IgD-negative memory B cell (primary cell): Measurements from ENCODE around the gene CYTH4. TPM values are rescaled to one million over a fixed set of nuclear protein-coding genes. Genes with fewer than 3 reads are reported as not detected.
"Not testable (repeated sequence)": the region's sequence is repeated elsewhere in the genome, so short reads cannot be mapped to it uniquely, and the experiment has no call there.

ENCODE experiments used
- H3K27ac Mint-ChIP-seq, 3 donors: one replicate each; pipeline ENCODE4 v1.8.0; 2020 to 2022; ENCODE audit warnings: mild to moderate bottlenecking in 3 of 3, mixed read lengths in 3 of 3, moderate library complexity in 1 of 3
- H3K27me3 Mint-ChIP-seq: one replicate; pipeline ENCODE4 v1.8.0; 2021; ENCODE audit warnings: mixed read lengths
- H3K36me3 Mint-ChIP-seq: one replicate; pipeline ENCODE4 v1.8.0; 2020; ENCODE audit warnings: mild to moderate bottlenecking, mixed read lengths
- H3K4me1 Mint-ChIP-seq, 3 donors: one replicate each; pipeline ENCODE4 v1.8.0; 2020 to 2022; ENCODE audit warnings: mixed read lengths in 3 of 3, mild to moderate bottlenecking in 1 of 3
- H3K4me3 Mint-ChIP-seq, 4 donors: one replicate each; pipeline ENCODE4 v1.8.0; 2020 to 2022; ENCODE audit warnings: mild to moderate bottlenecking in 4 of 4, mixed read lengths in 4 of 4, moderate library complexity in 3 of 4
- H3K9me3 Mint-ChIP-seq, 3 donors: one replicate each; pipeline ENCODE4 v1.8.0; 2020 to 2021; ENCODE audit warnings: mixed read lengths in 3 of 3, mild to moderate bottlenecking in 1 of 3
- polyA plus RNA-seq: library from polyadenylated mRNA; unstranded; fragments of 300-500 nt; fragmentation: Illumina TruSeq; gene quantifications from one replicate; pipeline ENCODE4 v1.2.3, GENCODE V29; 2021

Gene CYTH4
- polyA plus RNA-seq, 1 donor from 2014 or later: 70.8 TPM

GRCh38 chr22:37243402-37244113 is 38.8 kb upstream of the CYTH4 start:
- H3K4me1 Mint-ChIP-seq: peaks cover 31 to 56% (median 53%) of the 10 kb centered on the region in 3 donors
- H3K27ac Mint-ChIP-seq: peak overlapping the region; percentile 90 to 96 (median 92)
- H3K4me3 Mint-ChIP-seq: peak overlapping the region; percentile 90 to 94 (median 93)
- no peaks in the 10 kb centered on the region for H3K9me3 Mint-ChIP-seq
- no peaks in the 10 kb centered on the region for H3K27me3 Mint-ChIP-seq
- H3K36me3 Mint-ChIP-seq: peaks cover 9% of the 10 kb centered on the region

- Mint-ChIP-seq H3K4me1 (peaks cover 31 to 52% (median 49%) of the 10 kb centered on the region in 3 donors), H3K9me3 (no peaks in the 10 kb centered on the region), H3K27me3 (no peaks in the 10 kb centered on the region), H3K36me3 (peaks cover 9% of the 10 kb centered on the region), H3K4me3 (peak within 1 kb of the TSS; percentile 90 to 94 (median 93)), H3K27ac (peak within 1 kb of the TSS; percentile 90 to 96 (median 92))
Observed at GRCh38 chr22:37244114-37244921, 38.0 kb upstream of the CYTH4 start, which contains the start of gene RAC2. RAC2 (minus strand) TSS chr22:37244269; CDS start chr22:37244148, 121 bp downstream.

- Mint-ChIP-seq H3K4me1 (peaks cover 34 to 49% (median 45%) of the 10 kb centered on the region in 3 donors), H3K36me3 (peaks cover 9% of the 10 kb centered on the region), H3K9me3 (no peaks in the 10 kb centered on the region), H3K27ac (peak overlapping the region; percentile 90 to 96 (median 92)), H3K4me3 (peak overlapping the region; percentile 90 to 94 (median 93)), H3K27me3 (no peaks in the 10 kb centered on the region)
Observed at GRCh38 chr22:37244922-37245722, 37.2 kb upstream of the CYTH4 start.

- Mint-ChIP-seq H3K27me3 (no peaks in the 10 kb centered on the region), H3K9me3 (no peaks in the 10 kb centered on the region), H3K4me1 (peaks cover 28 to 47% (median 41%) of the 10 kb centered on the region in 3 donors), H3K36me3 (peaks cover 5% of the 10 kb centered on the region), H3K27ac (peak overlapping the region; percentile 90 to 96 (median 92)), H3K4me3 (peak overlapping the region; percentile 90 to 94 (median 93))
Observed at GRCh38 chr22:37245740-37246139, 36.6 kb upstream of the CYTH4 start.

GRCh38 chr22:37248251-37248650 is 34.1 kb upstream of the CYTH4 start:
- Mint-ChIP-seq H3K27me3 (no peaks in the 10 kb centered on the region), H3K4me3 (peak overlapping the region in 3 of 4 donors; percentile 36 to 72 (median 59)), H3K36me3 (no peaks in the 10 kb centered on the region), H3K27ac (peak overlapping the region in 2 of 3 donors; percentile 6 to 62), H3K9me3 (no peaks in the 10 kb centered on the region), H3K4me1 (peaks cover 28 to 30% (median 28%) of the 10 kb centered on the region in 3 donors)

GRCh38 chr22:37249986-37250385 is 32.3 kb upstream of the CYTH4 start:
- H3K27me3 Mint-ChIP-seq: no peaks in the 10 kb centered on the region
- no peaks in the 10 kb centered on the region for H3K36me3 Mint-ChIP-seq
- peaks cover 26 to 29% (median 26%) of the 10 kb centered on the region in 3 donors for H3K4me1 Mint-ChIP-seq
- peak overlapping the region in 1 of 4 donors; percentile 34 for H3K4me3 Mint-ChIP-seq
- H3K9me3 Mint-ChIP-seq: no peaks in the 10 kb centered on the region
- H3K27ac Mint-ChIP-seq: peak overlapping the region in 2 of 3 donors; percentile 4 to 25

- H3K36me3 Mint-ChIP-seq, H3K27ac Mint-ChIP-seq: not testable (repeated sequence)
- H3K4me1 Mint-ChIP-seq: peaks cover 24 to 33% (median 25%) of the 10 kb centered on the region in 3 donors
Observed at GRCh38 chr22:37251836-37252235, 30.5 kb upstream of the CYTH4 start.

GRCh38 chr22:37253126-37253660 is 29.1 kb upstream of the CYTH4 start:
- Mint-ChIP-seq H3K36me3 (no peaks in the 10 kb centered on the region), H3K27me3 (no peaks in the 10 kb centered on the region), H3K27ac (no peak overlapping the region), H3K9me3 (no peaks in the 10 kb centered on the region), H3K4me1 (peaks cover 23 to 28% (median 27%) of the 10 kb centered on the region in 3 donors), H3K4me3 (no peak overlapping the region)

More at GRCh38 chr22:37251836-37252235, 30.5 kb upstream of the CYTH4 start:
- H3K4me3 Mint-ChIP-seq, H3K27me3 Mint-ChIP-seq, H3K9me3 Mint-ChIP-seq: not testable (repeated sequence)

- Mint-ChIP-seq H3K4me3 (no peak overlapping the region), H3K36me3 (no peaks in the 10 kb centered on the region), H3K27me3 (peaks cover under 1% of the 10 kb centered on the region), H3K9me3 (no peaks in the 10 kb centered on the region), H3K4me1 (peaks cover 20 to 32% (median 25%) of the 10 kb centered on the region in 3 donors), H3K27ac (no peak overlapping the region)
Observed at GRCh38 chr22:37254209-37254866, 28.0 kb upstream of the CYTH4 start.

GRCh38 chr22:37254867-37255233 is 27.5 kb upstream of the CYTH4 start:
- Mint-ChIP-seq H3K27me3 (peaks cover 2% of the 10 kb centered on the region), H3K4me1 (peaks cover 23 to 34% (median 28%) of the 10 kb centered on the region in 3 donors), H3K9me3 (no peaks in the 10 kb centered on the region), H3K27ac (peak overlapping the region in 1 of 3 donors; percentile 60), H3K4me3 (no peak overlapping the region), H3K36me3 (no peaks in the 10 kb centered on the region)

- Mint-ChIP-seq H3K4me1 (peaks cover 21 to 32% (median 26%) of the 10 kb centered on the region in 3 donors), H3K27me3 (peaks cover 2% of the 10 kb centered on the region), H3K9me3 (no peaks in the 10 kb centered on the region)
Observed at GRCh38 chr22:37255558-37256006, 26.7 kb upstream of the CYTH4 start.

GRCh38 chr22:37256075-37256726 is 26.1 kb upstream of the CYTH4 start:
- no peaks in the 10 kb centered on the region for H3K36me3 Mint-ChIP-seq
- peaks cover 27 to 38% (median 30%) of the 10 kb centered on the region in 3 donors for H3K4me1 Mint-ChIP-seq
- peak overlapping the region in 2 of 3 donors; percentile 28 to 54 for H3K27ac Mint-ChIP-seq
- H3K4me3 Mint-ChIP-seq: peak overlapping the region in 2 of 4 donors; percentile 76 to 93
- no peaks in the 10 kb centered on the region for H3K9me3 Mint-ChIP-seq
- peaks cover 2% of the 10 kb centered on the region for H3K27me3 Mint-ChIP-seq

More at GRCh38 chr22:37255558-37256006, 26.7 kb upstream of the CYTH4 start:
- Mint-ChIP-seq H3K4me3 (peak overlapping the region in 2 of 4 donors; percentile 36 to 93), H3K27ac (peak overlapping the region in 2 of 3 donors; percentile 28 to 60), H3K36me3 (no peaks in the 10 kb centered on the region)

GRCh38 chr22:37258005-37258752 is 24.1 kb upstream of the CYTH4 start:
- peak overlapping the region in 1 of 4 donors; percentile 52 for H3K4me3 Mint-ChIP-seq
- no peaks in the 10 kb centered on the region for H3K9me3 Mint-ChIP-seq
- peaks cover 2% of the 10 kb centered on the region for H3K27me3 Mint-ChIP-seq
- peaks cover 27 to 30% (median 30%) of the 10 kb centered on the region in 3 donors for H3K4me1 Mint-ChIP-seq
- H3K36me3 Mint-ChIP-seq: no peaks in the 10 kb centered on the region
- H3K27ac Mint-ChIP-seq: no peak overlapping the region
